CD4-positive, alpha-beta T cell treated with Interferon alpha-2 for 1 hour (primary cell): ENCODE data around the gene SCGB3A2.

Experiments used
- DNase-seq, 2 donors: peaks; one replicate each; pipeline ENCODE4 v3.0.0-alpha.2; 2020 to 2022

SCGB3A2 gene

GRCh38 chr5:147911427-147911826 lies 32.9 kb downstream of the SCGB3A2 start:
- DNase-seq, result no peak

- DNase-seq, result no peak
Observed at GRCh38 chr5:147912011-147912410, 33.5 kb downstream of the SCGB3A2 start.

GRCh38 chr5:147913786-147914185 lies 35.3 kb downstream of the SCGB3A2 start:
- DNase-seq, result no peak

GRCh38 chr5:147918101-147918685 lies 39.7 kb downstream of the SCGB3A2 start:
- no peak for DNase-seq

GRCh38 chr5:147918899-147919298 lies 40.4 kb downstream of the SCGB3A2 start:
- no peak for DNase-seq

- DNase-seq, result no peak
Observed at GRCh38 chr5:147920420-147921030, 42.0 kb downstream of the SCGB3A2 start.

GRCh38 chr5:147921136-147921535 lies 42.6 kb downstream of the SCGB3A2 start:
- DNase-seq, result no peak

- DNase-seq, result no peak
Observed at GRCh38 chr5:147925020-147925419, 46.5 kb downstream of the SCGB3A2 start.

GRCh38 chr5:147927901-147928300 lies 49.4 kb downstream of the SCGB3A2 start:
- no peak for DNase-seq

- no peak for DNase-seq
Observed at GRCh38 chr5:147930769-147931168, 52.3 kb downstream of the SCGB3A2 start.
